HFF-Myc (cell line): ENCODE measurements around the gene SLC18A2.
A peak's percentile ranks its signal among the peaks of the same experiment; 100 is the strongest.

Source experiments
- DNase-seq: peaks from one replicate; pipeline ENCODE4 v3.0.0-alpha.2; 2011; ENCODE audit warnings: low read depth; ENCODE audit errors: extremely low read depth
- H3K4me3 ChIP-seq: replicated peaks from 2 replicates; pipeline ENCODE4 v1.5.1; 2011; ENCODE audit warnings: low read depth, mild to moderate bottlenecking, control low read depth, low read length
- TF ChIP-seq, protein P1 (sequence below): IDR thresholded peaks from 2 replicates; pipeline ENCODE4 v1.5.1; 2012; ENCODE audit warnings: mild to moderate bottlenecking, low read depth, low read length, control low read depth; ENCODE audit errors: missing control alignments

The SLC18A2 gene

DNA sequence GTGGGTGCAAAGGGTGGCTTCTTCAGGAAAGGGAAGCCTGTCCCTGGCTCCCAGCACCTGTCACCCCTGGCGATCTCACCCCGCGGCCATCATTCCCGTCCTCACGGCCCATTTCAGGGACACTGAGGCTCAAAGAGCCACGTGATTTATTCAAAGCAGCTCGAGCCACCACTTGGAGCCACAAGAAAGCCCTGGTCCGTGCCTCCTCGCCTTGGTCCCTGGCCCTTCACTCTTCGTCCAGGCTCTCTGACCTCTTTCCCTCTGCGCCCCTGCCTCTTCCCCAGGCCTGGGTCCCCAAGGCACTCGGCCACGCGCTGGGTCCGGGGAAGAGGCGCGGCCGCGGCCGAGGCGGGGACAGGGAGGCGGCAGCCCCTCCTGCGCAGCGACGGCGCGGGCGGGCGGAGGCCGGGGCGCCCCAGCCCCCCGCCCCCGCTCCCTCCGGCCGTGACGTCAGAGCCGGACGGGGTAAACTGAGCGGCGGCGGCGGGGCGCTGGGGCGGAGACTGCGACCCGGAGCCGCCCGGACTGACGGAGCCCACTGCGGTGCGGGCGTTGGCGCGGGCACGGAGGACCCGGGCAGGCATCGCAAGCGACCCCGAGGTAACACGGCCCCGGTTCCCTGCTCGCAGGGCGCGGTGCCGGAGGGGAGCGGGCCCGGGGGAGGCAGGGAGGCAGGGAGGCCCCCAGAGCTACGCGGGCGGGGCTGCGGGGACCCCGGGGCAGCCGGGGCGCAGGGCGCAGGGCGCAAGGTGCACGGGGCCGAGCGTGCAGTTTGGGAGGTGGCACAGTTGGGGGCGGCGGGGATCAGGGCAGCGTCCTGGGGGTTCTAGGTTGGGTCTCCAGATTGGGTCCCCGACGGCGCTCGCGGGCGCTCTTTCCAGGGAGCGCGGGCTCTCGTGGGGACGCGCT, at the start of gene SLC18A2:
Gene SLC18A2 (plus strand): TSS at position 494 of the 909 bp plus-strand sequence. CDS start 580 bp downstream, outside the sequence.
- H3K4me3 ChIP-seq: peak within 1 kb of the TSS; percentile 20
- TF ChIP-seq, protein P1, sequence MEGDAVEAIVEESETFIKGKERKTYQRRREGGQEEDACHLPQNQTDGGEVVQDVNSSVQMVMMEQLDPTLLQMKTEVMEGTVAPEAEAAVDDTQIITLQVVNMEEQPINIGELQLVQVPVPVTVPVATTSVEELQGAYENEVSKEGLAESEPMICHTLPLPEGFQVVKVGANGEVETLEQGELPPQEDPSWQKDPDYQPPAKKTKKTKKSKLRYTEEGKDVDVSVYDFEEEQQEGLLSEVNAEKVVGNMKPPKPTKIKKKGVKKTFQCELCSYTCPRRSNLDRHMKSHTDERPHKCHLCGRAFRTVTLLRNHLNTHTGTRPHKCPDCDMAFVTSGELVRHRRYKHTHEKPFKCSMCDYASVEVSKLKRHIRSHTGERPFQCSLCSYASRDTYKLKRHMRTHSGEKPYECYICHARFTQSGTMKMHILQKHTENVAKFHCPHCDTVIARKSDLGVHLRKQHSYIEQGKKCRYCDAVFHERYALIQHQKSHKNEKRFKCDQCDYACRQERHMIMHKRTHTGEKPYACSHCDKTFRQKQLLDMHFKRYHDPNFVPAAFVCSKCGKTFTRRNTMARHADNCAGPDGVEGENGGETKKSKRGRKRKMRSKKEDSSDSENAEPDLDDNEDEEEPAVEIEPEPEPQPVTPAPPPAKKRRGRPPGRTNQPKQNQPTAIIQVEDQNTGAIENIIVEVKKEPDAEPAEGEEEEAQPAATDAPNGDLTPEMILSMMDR: no peak
- DNase-seq: no peak

DNA sequence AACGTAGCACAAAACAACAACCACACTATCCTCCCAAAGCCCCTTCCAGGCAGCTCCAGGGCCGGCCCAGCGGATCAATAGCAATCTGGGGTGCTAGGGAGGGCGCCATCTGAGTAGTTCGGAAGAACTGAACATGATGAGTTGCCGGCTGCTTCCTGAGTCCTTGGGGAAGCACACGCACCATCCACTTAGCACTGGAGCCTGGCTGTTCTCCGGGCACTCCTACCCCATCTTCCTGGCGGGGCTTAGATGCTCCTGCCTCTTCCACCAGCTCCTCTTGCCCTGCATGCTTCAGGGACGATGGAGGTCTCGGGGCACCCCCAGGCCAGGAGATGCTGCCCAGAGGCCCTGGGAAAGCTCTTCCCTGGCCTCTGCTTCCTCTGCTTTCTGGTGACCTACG, 43.7 kb upstream of the SLC18A2 start, which contains the start of gene KCNK18:
Gene KCNK18 (plus strand): TSS at position 301 of the 400 bp plus-strand sequence. CDS start 0 bp downstream, at position 301.
- DNase-seq: no peak
- TF ChIP-seq, protein P1: no peak
- H3K4me3 ChIP-seq: no peak within 1 kb of the TSS

DNA sequence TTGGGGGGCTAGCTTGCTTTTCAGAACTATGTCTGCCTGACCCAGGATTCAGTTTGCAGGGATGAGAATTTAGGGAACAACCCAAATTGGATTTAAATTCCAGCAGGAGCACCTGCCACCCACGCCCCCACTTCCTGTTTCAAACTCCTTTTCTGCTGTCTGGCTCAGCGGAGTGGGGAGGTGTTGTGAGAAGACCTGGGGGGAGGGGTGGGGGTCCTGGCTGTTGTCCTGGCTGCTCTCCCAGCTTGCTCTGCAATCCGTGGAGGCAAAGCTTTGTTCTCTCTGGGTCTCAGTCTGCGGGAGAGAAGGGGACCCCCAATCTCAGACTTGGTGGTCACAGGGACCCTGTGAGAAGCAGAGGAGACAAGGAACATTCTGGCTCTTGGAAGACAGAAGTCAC, 42.8 kb upstream of the SLC18A2 start:
- DNase-seq: no peak
- TF ChIP-seq, protein P1: no peak
- H3K4me3 ChIP-seq: no peak overlapping the region

DNA sequence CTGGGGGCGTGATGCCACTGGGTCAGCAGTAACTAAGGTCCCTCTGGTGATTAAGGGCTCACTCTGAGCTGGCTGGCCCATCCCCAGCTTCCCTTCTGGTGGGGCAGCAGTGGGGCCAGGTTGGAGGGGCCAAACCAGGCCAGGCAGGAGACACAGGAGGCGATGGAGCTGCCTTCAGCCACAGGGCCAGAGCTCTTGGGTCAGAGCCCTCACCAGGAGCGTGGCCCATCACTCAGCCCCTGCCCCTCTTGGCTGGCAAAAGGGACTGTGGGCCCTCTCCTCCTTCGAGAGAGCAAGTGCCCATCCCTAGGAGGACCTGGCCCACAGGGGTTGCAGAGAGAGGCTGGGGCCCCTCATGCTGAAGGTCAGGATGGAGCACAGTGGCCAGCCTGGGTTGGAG, 39.1 kb upstream of the SLC18A2 start:
- no peak overlapping the region for H3K4me3 ChIP-seq
- TF ChIP-seq, protein P1: no peak
- no peak for DNase-seq

DNA sequence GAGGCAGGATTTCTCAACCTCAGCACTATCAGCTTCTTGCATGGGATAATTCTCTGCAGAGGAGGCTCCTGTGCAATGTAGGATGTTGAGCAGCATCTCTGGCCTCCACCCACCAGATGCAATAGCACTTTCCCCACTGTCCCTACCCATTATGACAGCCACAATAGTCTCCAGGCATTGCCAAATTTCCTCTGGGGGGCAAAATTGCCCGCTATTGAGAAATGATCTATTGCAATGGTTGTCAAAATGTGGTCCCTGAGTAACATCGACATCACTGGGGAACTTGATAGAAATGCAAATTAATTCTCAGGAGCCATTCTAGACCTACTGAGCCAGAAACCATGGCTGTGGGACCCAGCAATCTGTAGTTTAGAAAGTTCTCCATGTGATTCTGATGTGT, 36.6 kb upstream of the SLC18A2 start:
- TF ChIP-seq, protein P1: no peak
- H3K4me3 ChIP-seq: no peak overlapping the region
- no peak for DNase-seq

DNA sequence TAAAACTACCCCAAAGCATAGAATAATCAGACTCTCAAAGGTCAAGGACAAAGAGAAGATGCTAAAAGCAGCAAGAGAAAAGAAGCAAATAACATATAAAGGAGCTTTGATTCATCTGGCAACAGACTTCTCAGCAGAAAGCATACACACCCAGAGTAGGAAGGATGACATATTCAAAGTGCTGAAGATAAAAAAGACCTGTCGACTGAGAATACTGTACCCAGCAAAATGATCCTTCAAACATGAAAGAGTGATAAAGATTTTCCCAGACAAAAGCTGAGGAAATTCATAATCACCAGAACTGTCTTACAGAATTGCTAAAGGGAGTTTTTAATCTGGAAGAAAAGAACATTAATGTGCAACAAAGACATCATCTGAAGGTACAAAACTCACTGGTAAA, 28.7 kb upstream of the SLC18A2 start:
- TF ChIP-seq, protein P1: no peak

More for the DNA sequence above, 28.7 kb upstream of the SLC18A2 start:
- no peak overlapping the region for H3K4me3 ChIP-seq
- no peak for DNase-seq
